CD14-positive monocyte (primary cell): ENCODE results near the gene GPHA2. TPM values are rescaled to one million over a fixed set of nuclear protein-coding genes. Genes with fewer than 3 reads are reported as not detected.

Experiments
- DNase-seq, 3 donors: peaks; one replicate each; pipeline ENCODE4 v3.0.0-alpha.2; 2011 to 2022
- H2AFZ ChIP-seq: 2 replicates; pipeline ENCODE4 v1.6.0; 2012; ENCODE audit warnings: mild to moderate bottlenecking, low read depth, low read length, inconsistent platforms; ENCODE audit not compliant: insufficient read depth, poor library complexity, severe bottlenecking
- H3K27ac ChIP-seq, 2 donors: 1 replicate in 1 of 2; 2 replicates in 1 of 2; pipeline ENCODE4 v1.5.1; 2012 to 2013; ENCODE audit warnings: low read length in 2 of 2, control low read depth in 1 of 2, inconsistent platforms in 1 of 2, low read depth in 1 of 2, mild to moderate bottlenecking in 1 of 2
- H3K27me3 ChIP-seq, 2 donors: one replicate each; pipeline versions ENCODE4 v1.6.0 to v1.6.1; 2011 to 2013; ENCODE audit warnings: low read length in 2 of 2; ENCODE audit not compliant: control insufficient read depth in 2 of 2, insufficient read depth in 2 of 2
- H3K36me3 ChIP-seq, 2 donors: replicated peaks in 1 of 2; 1 replicate in 1 of 2; 2 replicates in 1 of 2; pipeline versions ENCODE4 v1.5.1 to v1.6.1; 2012 to 2013; ENCODE audit warnings: low read length in 2 of 2, control low read depth in 1 of 2, inconsistent platforms in 1 of 2, mild to moderate bottlenecking in 1 of 2; ENCODE audit not compliant: insufficient read depth in 2 of 2, control insufficient read depth in 1 of 2
- H3K4me1 ChIP-seq, 2 donors: 1 replicate in 1 of 2; 2 replicates in 1 of 2; pipeline versions ENCODE4 v1.5.1 to v1.6.1; 2012 to 2013; ENCODE audit warnings: low read length in 2 of 2, control low read depth in 1 of 2, inconsistent platforms in 1 of 2, mild to moderate bottlenecking in 1 of 2, moderate library complexity in 1 of 2; ENCODE audit not compliant: insufficient read depth in 2 of 2, control insufficient read depth in 1 of 2
- H3K4me2 ChIP-seq: replicated peaks from 2 replicates; pipeline ENCODE3; 2012; ENCODE audit warnings: low read length, moderate library complexity, mild to moderate bottlenecking; ENCODE audit not compliant: poor library complexity, severe bottlenecking; ENCODE audit errors: extremely low read depth
- H3K4me3 ChIP-seq, 3 experiments: fragments of 200-600 bp in 1 of 3; sonication (generic) in 1 of 3; replicated peaks in 1 of 3; 1 replicate in 2 of 3; 2 replicates in 1 of 3; pipeline ENCODE4 v1.5.1; 2011 to 2013; ENCODE audit warnings: low read length in 3 of 3, mild to moderate bottlenecking in 3 of 3, control low read depth in 2 of 3, low read depth in 2 of 3, inconsistent platforms in 1 of 3, moderate library complexity in 1 of 3
- H3K79me2 ChIP-seq: 2 replicates; pipeline ENCODE4 v1.6.0; 2012; ENCODE audit warnings: mild to moderate bottlenecking, control low read depth, inconsistent platforms, low read length, moderate library complexity; ENCODE audit not compliant: insufficient read depth
- H3K9ac ChIP-seq: 2 replicates; pipeline ENCODE4 v1.6.0; 2017; ENCODE audit warnings: low read length, mild to moderate bottlenecking; ENCODE audit not compliant: insufficient read depth, poor library complexity, severe bottlenecking
- H3K9me3 ChIP-seq, 2 donors: replicated peaks in 1 of 2; 1 replicate in 1 of 2; 2 replicates in 1 of 2; pipeline versions ENCODE4 v1.5.1 to v1.6.1; 2012 to 2013; ENCODE audit warnings: low read length in 2 of 2, control low read depth in 1 of 2; ENCODE audit not compliant: control insufficient read depth in 1 of 2, insufficient read depth in 1 of 2
- H4K20me1 ChIP-seq: 2 replicates; pipeline ENCODE4 v1.6.0; 2012; ENCODE audit warnings: mild to moderate bottlenecking, low read length, control low read depth, moderate library complexity; ENCODE audit not compliant: insufficient read depth
- H3K27ac Mint-ChIP-seq, 7 donors: one replicate each; pipeline ENCODE4 v1.8.0; 2020; ENCODE audit warnings: mild to moderate bottlenecking in 7 of 7, mixed read lengths in 7 of 7, moderate library complexity in 6 of 7, inconsistent platforms in 2 of 7
- H3K27me3 Mint-ChIP-seq, 3 donors: one replicate each; pipeline ENCODE4 v1.8.0; 2021 to 2022; ENCODE audit warnings: low read depth in 3 of 3, mild to moderate bottlenecking in 3 of 3, mixed read lengths in 3 of 3, moderate library complexity in 3 of 3, inconsistent platforms in 1 of 3
- H3K36me3 Mint-ChIP-seq, 2 donors: one replicate each; pipeline ENCODE4 v1.8.0; 2020; ENCODE audit warnings: mixed read lengths in 2 of 2, inconsistent platforms in 1 of 2, mild to moderate bottlenecking in 1 of 2
- H3K4me1 Mint-ChIP-seq: one replicate; pipeline ENCODE4 v1.8.0; 2020; ENCODE audit warnings: mild to moderate bottlenecking, mixed read lengths
- H3K4me3 Mint-ChIP-seq, 2 donors: one replicate each; pipeline ENCODE4 v1.8.0; 2020; ENCODE audit warnings: mild to moderate bottlenecking in 2 of 2, mixed read lengths in 2 of 2, moderate library complexity in 1 of 2
- H3K9me3 Mint-ChIP-seq, 7 donors: one replicate each; pipeline ENCODE4 v1.8.0; 2020 to 2022; ENCODE audit warnings: mixed read lengths in 7 of 7, mild to moderate bottlenecking in 6 of 7, moderate library complexity in 6 of 7, inconsistent platforms in 2 of 7
- CTCF ChIP-seq: fragments of 200-600 bp; IDR thresholded peaks from one replicate; pipeline ENCODE4 v1.8.0; 2022; ENCODE audit warnings: antibody characterized with exemption, mild to moderate bottlenecking
- WGBS: methylation state at CpG from one replicate; pipeline ENCODE4 v1.1.5; 2013; ENCODE audit warnings: missing lambda C conversion rate; ENCODE audit not compliant: insufficient coverage; 5-methylcytosine and 5-hydroxymethylcytosine counted together
- intact Hi-C, 2 donors: fragments of 100-400 bp; cut with micrococcal nuclease; formaldehyde crosslinking; loops; one replicate each; pipeline versions ENCODE4 v1.15.0 to v1.15.1; 2023
- polyA plus RNA-seq, 3 donors: library from polyadenylated mRNA; depleted of rRNA in 1 of 3; unstranded in 2 of 3; stranded (reverse) in 1 of 3; fragments of 300-500 nt in 2 of 3; fragments of >200 nt in 1 of 3; fragmentation: Illumina TruSeq in 2 of 3; gene quantifications; 1 replicate in 2 of 3; 2 replicates in 1 of 3; pipeline ENCODE4 v1.2.3, GENCODE V29; 2012 to 2021

GPHA2 gene
- polyA plus RNA-seq, 3 donors = not detected

GRCh38 chr11:64902102-64902900 lies 33.4 kb downstream of the GPHA2 start:
- H3K9me3 Mint-ChIP-seq = peaks cover 0 to 1% (median 0%) of the 10 kb centered on the region in 7 donors
- peaks cover 70 to 91% of the 10 kb centered on the region in 2 donors for H3K36me3 Mint-ChIP-seq
- no peak overlapping the region for H3K27ac ChIP-seq
- H3K4me3 ChIP-seq = no peak overlapping the region
- intact Hi-C loops = no loop called here
- H3K79me2 ChIP-seq = no peaks in the 10 kb centered on the region
- no peak for TF ChIP-seq CTCF
- 97% methylated on average over 18 of the region's 30 CpGs for WGBS
- H3K27ac Mint-ChIP-seq = no peak overlapping the region
- no peak overlapping the region for H2AFZ ChIP-seq
- H3K36me3 ChIP-seq = peaks cover 83 to 93% of the 10 kb centered on the region in 2 donors
- H3K27me3 Mint-ChIP-seq = no peaks in the 10 kb centered on the region
- DNase-seq = no peak
- no peak overlapping the region for H3K4me2 ChIP-seq
- no peaks in the 10 kb centered on the region for H3K9me3 ChIP-seq
- no peak overlapping the region for H3K9ac ChIP-seq
- no peaks in the 10 kb centered on the region for H4K20me1 ChIP-seq
- no peaks in the 10 kb centered on the region for H3K4me1 Mint-ChIP-seq
- H3K27me3 ChIP-seq = no peaks in the 10 kb centered on the region
- no peak overlapping the region for H3K4me3 Mint-ChIP-seq
- no peaks in the 10 kb centered on the region for H3K4me1 ChIP-seq

- Histone ChIP-seq H3K27me3 (no peaks in the 10 kb centered on the region), H3K79me2 (no peaks in the 10 kb centered on the region), H3K27ac (no peak overlapping the region), H3K9ac (no peak overlapping the region), H3K4me2 (no peak overlapping the region), H3K4me1 (no peaks in the 10 kb centered on the region), H4K20me1 (no peaks in the 10 kb centered on the region), H3K4me3 (no peak overlapping the region), H3K36me3 (peaks cover 82 to 93% of the 10 kb centered on the region in 2 donors), H3K9me3 (no peaks in the 10 kb centered on the region), H2AFZ (no peak overlapping the region)
- intact Hi-C loops = no loop called here
- H3K4me1 Mint-ChIP-seq = no peaks in the 10 kb centered on the region
- DNase-seq = no peak
- no peak for TF ChIP-seq CTCF
- peaks cover 72 to 89% of the 10 kb centered on the region in 2 donors for H3K36me3 Mint-ChIP-seq
- no peak overlapping the region for H3K4me3 Mint-ChIP-seq
- H3K27me3 Mint-ChIP-seq = no peaks in the 10 kb centered on the region
- 98% methylated on average over 17 of the region's 17 CpGs for WGBS
- H3K27ac Mint-ChIP-seq = no peak overlapping the region
- peaks cover 0 to 1% (median 0%) of the 10 kb centered on the region in 7 donors for H3K9me3 Mint-ChIP-seq
Observed at GRCh38 chr11:64900774-64901173, 34.9 kb downstream of the GPHA2 start.
